Measurements from ENCODE around the gene GMNN.

- TF ChIP-seq, protein P1, sequence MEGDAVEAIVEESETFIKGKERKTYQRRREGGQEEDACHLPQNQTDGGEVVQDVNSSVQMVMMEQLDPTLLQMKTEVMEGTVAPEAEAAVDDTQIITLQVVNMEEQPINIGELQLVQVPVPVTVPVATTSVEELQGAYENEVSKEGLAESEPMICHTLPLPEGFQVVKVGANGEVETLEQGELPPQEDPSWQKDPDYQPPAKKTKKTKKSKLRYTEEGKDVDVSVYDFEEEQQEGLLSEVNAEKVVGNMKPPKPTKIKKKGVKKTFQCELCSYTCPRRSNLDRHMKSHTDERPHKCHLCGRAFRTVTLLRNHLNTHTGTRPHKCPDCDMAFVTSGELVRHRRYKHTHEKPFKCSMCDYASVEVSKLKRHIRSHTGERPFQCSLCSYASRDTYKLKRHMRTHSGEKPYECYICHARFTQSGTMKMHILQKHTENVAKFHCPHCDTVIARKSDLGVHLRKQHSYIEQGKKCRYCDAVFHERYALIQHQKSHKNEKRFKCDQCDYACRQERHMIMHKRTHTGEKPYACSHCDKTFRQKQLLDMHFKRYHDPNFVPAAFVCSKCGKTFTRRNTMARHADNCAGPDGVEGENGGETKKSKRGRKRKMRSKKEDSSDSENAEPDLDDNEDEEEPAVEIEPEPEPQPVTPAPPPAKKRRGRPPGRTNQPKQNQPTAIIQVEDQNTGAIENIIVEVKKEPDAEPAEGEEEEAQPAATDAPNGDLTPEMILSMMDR (conservative IDR thresholded peaks at IDR 0.05; ENCODE audit: low read depth, low read length), result no peak
- TF ChIP-seq EZH2 (IDR thresholded peaks at IDR 0.05; ENCODE audit: borderline replicate concordance, low read depth, low read length, poor library complexity, severe bottlenecking), result no peak
Observed at GRCh38 chr6:24809728-24810127, 35.0 kb downstream of the GMNN start.
